GM12878 (cell line): ENCODE measurements around the gene KHDRBS1. TPM values are rescaled to one million over a fixed set of nuclear protein-coding genes. Genes with fewer than 3 reads are reported as not detected.

Experiments used
- ATAC-seq: fragments of 200-7000 bp; cut with Tn5 transposase; 3 replicates; pipeline ENCODE4 v1.9.1; 2020; ENCODE audit warnings: mild to moderate bottlenecking, moderate library complexity
- BruUV-seq: library from RNA; stranded (reverse); fragments of 400-500 nt; replicated peaks from 2 replicates; lab custom pipeline; 2021; lab: Mats Ljungman, UMichigan
- CTCF ChIA-PET: fragments of 300-600 bp; sonication (Branson Sonifier 250); formaldehyde crosslinking; extraction: SDS; loops from one replicate; lab custom pipeline; 2021; ENCODE audit warnings: inconsistent platforms; lab: Yijun Ruan, JAX
- POLR2A ChIA-PET: fragments of 350-600 bp; formaldehyde crosslinking; extraction: SDS; loops from one replicate; lab custom pipeline; 2021; ENCODE audit warnings: inconsistent platforms; lab: Charles Lee
- RAD21 ChIA-PET: fragments of 300-600 bp; sonication (Branson Sonifier 250); formaldehyde crosslinking; loops from one replicate; lab custom pipeline; 2023; ENCODE audit warnings: antibody characterized with exemption; ENCODE audit not compliant: unreplicated experiment; lab: Charles Lee
- SMC1A ChIA-PET: fragments of 300-600 bp; sonication (Branson Sonifier 250); formaldehyde crosslinking; loops from one replicate; lab custom pipeline; 2023; ENCODE audit not compliant: unreplicated experiment, uncharacterized antibody; lab: Charles Lee
- DNase-seq: peaks from one replicate; pipeline ENCODE4 v3.0.0-alpha.2; 2011; ENCODE audit warnings: low read depth, low spot score
- FAIRE-seq: peaks from 3 replicates; lab custom pipeline; 2011; peaks lifted over from hg19 to GRCh38; lab: Jason Lieb, UNC
- H2AFZ ChIP-seq: 2 replicates; pipeline ENCODE4 v1.6.0; 2011; ENCODE audit warnings: low read depth, low read length, control low read depth; ENCODE audit not compliant: control insufficient read depth
- H3K27ac ChIP-seq: 2 replicates; pipeline ENCODE4 v1.5.1; 2011; ENCODE audit warnings: control low read depth; ENCODE audit not compliant: control insufficient read depth, insufficient read depth
- H3K27me3 ChIP-seq, 2 experiments: replicated peaks in 1 of 2; 2 replicates each; pipeline versions ENCODE4 v1.6.0 to v1.6.1; 2011; ENCODE audit warnings: low read length in 1 of 2; ENCODE audit not compliant: control insufficient read depth in 2 of 2, insufficient read depth in 2 of 2
- H3K36me3 ChIP-seq, 2 experiments: 2 replicates each; pipeline ENCODE4 v1.5.1; 2011; ENCODE audit warnings: low read length in 1 of 2; ENCODE audit not compliant: control insufficient read depth in 2 of 2, insufficient read depth in 2 of 2
- H3K4me1 ChIP-seq: 2 replicates; pipeline ENCODE4 v1.6.1; 2011; ENCODE audit warnings: mild to moderate bottlenecking, low read length, moderate library complexity, mixed read lengths; ENCODE audit not compliant: control insufficient read depth, insufficient read depth
- H3K4me2 ChIP-seq: 2 replicates; pipeline ENCODE4 v1.6.0; 2011; ENCODE audit warnings: control low read depth; ENCODE audit not compliant: control insufficient read depth, insufficient read depth
- H3K4me3 ChIP-seq: fragments of 200-600 bp; sonication (generic); 2 replicates; pipeline ENCODE4 v1.5.1; 2016
- H3K79me2 ChIP-seq: 2 replicates; pipeline ENCODE4 v1.6.0; 2011; ENCODE audit warnings: low read length; ENCODE audit not compliant: control insufficient read depth, insufficient read depth
- H3K9ac ChIP-seq: 2 replicates; pipeline ENCODE4 v1.8.0; 2011; ENCODE audit warnings: low read length, control low read depth, mixed read lengths; ENCODE audit not compliant: control insufficient read depth, insufficient read depth
- H3K9me3 ChIP-seq: replicated peaks from 3 replicates; pipeline ENCODE4 v1.5.1; 2011; ENCODE audit warnings: mild to moderate bottlenecking, low read length; ENCODE audit not compliant: control insufficient read depth, insufficient read depth
- H4K20me1 ChIP-seq: 2 replicates; pipeline ENCODE4 v1.6.0; 2011; ENCODE audit not compliant: control insufficient read depth, insufficient read depth
- ASH2L ChIP-seq: fragments of 300-600, 200-600 bp; sonication (generic); IDR thresholded peaks from 2 replicates; pipeline ENCODE4 v1.6.1; 2017; ENCODE audit warnings: low read depth, mild to moderate bottlenecking, borderline replicate concordance
- ATF7 ChIP-seq: fragments of 450-650 bp; IDR thresholded peaks from 2 replicates; pipeline ENCODE4 v1.6.1; 2016; ENCODE audit warnings: low read depth, mild to moderate bottlenecking
- HDAC6 ChIP-seq: fragments of 200-600 bp; sonication (generic); IDR thresholded peaks from one replicate; pipeline ENCODE4 v1.8.0; 2017; ENCODE audit warnings: antibody characterized with exemption; ENCODE audit not compliant: unreplicated experiment
- MLLT1 ChIP-seq: fragments of 450-650 bp; IDR thresholded peaks from 2 replicates; pipeline ENCODE4 v1.6.1; 2016; ENCODE audit warnings: mild to moderate bottlenecking
- WGBS: methylation state at CpG from one replicate; pipeline ENCODE4 v1.1.6; 2016; ENCODE audit warnings: low lambda C conversion rate; ENCODE audit not compliant: insufficient replicate concordance, insufficient coverage; ENCODE audit errors: missing lambda C conversion rate; 5-methylcytosine and 5-hydroxymethylcytosine counted together
- in situ Hi-C: fragments of 300-500 bp; cut with MboI; formaldehyde crosslinking; loops from 9 replicates; pipeline ENCODE4 v1.14.3; 2018; ENCODE audit warnings: mixed read lengths
- intact Hi-C: fragments of 100-400 bp; cut with micrococcal nuclease; formaldehyde crosslinking; loops from one replicate; pipeline ENCODE4 v1.14.2; 2022; ENCODE audit not compliant: unreplicated experiment
- polyA plus RNA-seq, 11 experiments: library from polyadenylated mRNA; depleted of rRNA in 4 of 11; unstranded in 6 of 11; stranded (reverse) in 5 of 11; fragments of >200 nt; fragmentation: Nextera tagmentation in 4 of 11; fragmentation: Illumina TruSeq in 1 of 11; extraction: Ambion mirVana in 4 of 11; extraction: Trizol in 1 of 11; gene quantifications; 1 replicate in 1 of 11; 2 replicates in 10 of 11; pipeline versions ENCODE4 v1.2.1 to v1.2.3, GENCODE V29; 2011 to 2016; ENCODE audit warnings: inconsistent platforms in 2 of 11, missing spikeins in 2 of 11, low read depth in 1 of 11
- total RNA-seq, 4 experiments: library from RNA; depleted of rRNA in 3 of 4; stranded (reverse); fragments of >200 nt in 3 of 4; fragmentation: Illumina TruSeq in 1 of 4; extraction: Trizol in 1 of 4; gene quantifications; 2 replicates each; pipeline versions ENCODE4 v1.2.1 to v1.2.3, GENCODE V29; 2013 to 2021

Gene KHDRBS1
- total and polyA plus RNA-seq, 10 of the 15 experiments (the other 5 are each of a cell fraction or from before 2014, with no cell fraction given), result 42.5 to 204 (median 96.0) TPM

GRCh38 chr1:32014948-32015273 is 1.2 kb downstream of the KHDRBS1 start (continued):
- no peak for TF ChIP-seq ATF7
- no peak; the same call in 1 of the 2 replicates for TF ChIP-seq ASH2L
- TF ChIP-seq, all 136 proteins: peak for 2

GRCh38 chr1:32020339-32020738 is 6.7 kb downstream of the KHDRBS1 start:
- peak overlapping the region; percentile 47 for H3K4me2 ChIP-seq
- no TSS peak for BruUV-seq
- H3K9ac ChIP-seq, result no peak overlapping the region
- RAD21 ChIA-PET, result no interaction called here
- DNase-seq (no peak), FAIRE-seq (no peak), ATAC-seq (no peak)
- H3K27ac ChIP-seq, result no peak overlapping the region
- POLR2A ChIA-PET, result interaction anchor here (0.5 to 1.5 kb wide), 4 partner anchors 16 to 760 kb away, joined by 3 to 16 read pairs (median 4); no protein-coding TSS in a partner anchor
- 74% methylated on average over 6 of the region's 6 CpGs for WGBS
- TF ChIP-seq MLLT1 (peak; percentile 53), HDAC6 (no peak)
- peaks cover 2 to 29% of the 10 kb centered on the region in 2 experiments; a peak in 3 of 4 replicates for H3K36me3 ChIP-seq
- CTCF ChIA-PET, result interaction anchor here (0.6 to 2.2 kb wide), 5 partner anchors 15 to 56 kb away, joined by 3 to 7 read pairs (median 5); no protein-coding TSS in a partner anchor
- intact Hi-C loops, result no loop called here
- H4K20me1 ChIP-seq, result no peaks in the 10 kb centered on the region; the same call in 1 of the 2 replicates
- H3K27me3 ChIP-seq, result no peaks in the 10 kb centered on the region
- peaks cover 93% of the 10 kb centered on the region for H3K79me2 ChIP-seq
- H3K4me3 ChIP-seq, result peak overlapping the region; percentile 52; the same call in 1 of the 2 replicates
- in situ Hi-C loops, result no loop called here
- H2AFZ ChIP-seq, result no peak overlapping the region
- peaks cover 25% of the 10 kb centered on the region for H3K4me1 ChIP-seq
- H3K9me3 ChIP-seq, result peaks cover 2% of the 10 kb centered on the region; the same call in 2 of the 3 replicates
- SMC1A ChIA-PET, result interaction anchor here (0.6 to 1.4 kb wide), 6 partner anchors 10 to 290 kb away, joined by 3 to 8 read pairs (median 4); no protein-coding TSS in a partner anchor
